IPS-18c (cell line): Measurements from ENCODE around the gene SPEN.
A peak's percentile ranks its signal among the peaks of the same experiment; 100 is the strongest.
"Not testable (repeated sequence)": the region's sequence is repeated elsewhere in the genome, so short reads cannot be mapped to it uniquely, and the experiment has no call there.

Experiments
- H3K4me3 ChIP-seq: 2 replicates; pipeline ENCODE4 v1.7.0; 2013; ENCODE audit warnings: low read depth, mild to moderate bottlenecking, low read length, moderate library complexity; ENCODE audit not compliant: insufficient read depth
- H3K9me3 ChIP-seq: one replicate; pipeline ENCODE4 v1.6.1; 2013; ENCODE audit warnings: mild to moderate bottlenecking, low read length, moderate library complexity; ENCODE audit not compliant: control insufficient read depth, insufficient read depth

Gene SPEN

GRCh38 chr1:15847100-15847892 lies at the start of gene SPEN:
Gene SPEN (plus strand): TSS chr1:15847707. CDS start chr1:15848068, 361 bp downstream.
- H3K9me3 ChIP-seq = no peaks in the 10 kb centered on the region
- peak within 1 kb of the TSS; percentile 95 for H3K4me3 ChIP-seq

GRCh38 chr1:15799004-15799867 lies 48.3 kb upstream of the SPEN start:
- no peaks in the 10 kb centered on the region for H3K9me3 ChIP-seq
- no peak overlapping the region for H3K4me3 ChIP-seq

GRCh38 chr1:15799928-15800835 lies 47.3 kb upstream of the SPEN start:
- no peaks in the 10 kb centered on the region for H3K9me3 ChIP-seq
- H3K4me3 ChIP-seq = no peak overlapping the region; the same call in 1 of the 2 replicates

GRCh38 chr1:15802234-15802965 lies 45.1 kb upstream of the SPEN start:
- H3K4me3 ChIP-seq = no peak overlapping the region
- no peaks in the 10 kb centered on the region for H3K9me3 ChIP-seq

GRCh38 chr1:15803380-15803779 lies 44.1 kb upstream of the SPEN start:
- Histone ChIP-seq H3K9me3 (no peaks in the 10 kb centered on the region), H3K4me3 (no peak overlapping the region)

- H3K4me3 ChIP-seq = no peak overlapping the region
Observed at GRCh38 chr1:15804060-15804459, 43.4 kb upstream of the SPEN start.

GRCh38 chr1:15807121-15807520 lies 40.4 kb upstream of the SPEN start:
- Histone ChIP-seq H3K9me3 (no peaks in the 10 kb centered on the region), H3K4me3 (no peak overlapping the region)

More at GRCh38 chr1:15804060-15804459, 43.4 kb upstream of the SPEN start:
- no peaks in the 10 kb centered on the region for H3K9me3 ChIP-seq

- H3K4me3 ChIP-seq, H3K9me3 ChIP-seq: not testable (repeated sequence)
Observed at GRCh38 chr1:15807549-15807948, 40.0 kb upstream of the SPEN start, which contains the start of gene UQCRHL. Gene UQCRHL (minus strand): TSS chr1:15807649. CDS start chr1:15807649, 0 bp downstream.

- no peak overlapping the region for H3K4me3 ChIP-seq
- no peaks in the 10 kb centered on the region for H3K9me3 ChIP-seq
Observed at GRCh38 chr1:15808955-15809354, 38.6 kb upstream of the SPEN start.

- no peak overlapping the region for H3K4me3 ChIP-seq
- no peaks in the 10 kb centered on the region for H3K9me3 ChIP-seq
Observed at GRCh38 chr1:15810073-15810472, 37.4 kb upstream of the SPEN start.

GRCh38 chr1:15816674-15817073 lies 30.8 kb upstream of the SPEN start:
- H3K9me3 ChIP-seq = no peaks in the 10 kb centered on the region
- H3K4me3 ChIP-seq = no peak overlapping the region

- Histone ChIP-seq H3K4me3 (no peak overlapping the region), H3K9me3 (no peaks in the 10 kb centered on the region)
Observed at GRCh38 chr1:15820478-15820877, 27.0 kb upstream of the SPEN start.

- H3K9me3 ChIP-seq = no peaks in the 10 kb centered on the region
Observed at GRCh38 chr1:15825800-15826199, 21.7 kb upstream of the SPEN start.

GRCh38 chr1:15826810-15827507 lies 20.5 kb upstream of the SPEN start:
- H3K9me3 ChIP-seq = no peaks in the 10 kb centered on the region
- no peak overlapping the region for H3K4me3 ChIP-seq

More at GRCh38 chr1:15825800-15826199, 21.7 kb upstream of the SPEN start:
- H3K4me3 ChIP-seq = no peak overlapping the region

GRCh38 chr1:15827567-15827966 lies 19.9 kb upstream of the SPEN start:
- not testable (repeated sequence) for H3K4me3 ChIP-seq, H3K9me3 ChIP-seq

GRCh38 chr1:15828931-15829330 lies 18.6 kb upstream of the SPEN start:
- H3K9me3 ChIP-seq, H3K4me3 ChIP-seq: not testable (repeated sequence)
